ENCODE results near the gene MIOS.
"Not testable (repeated sequence)": the region's sequence is repeated elsewhere in the genome, so short reads cannot be mapped to it uniquely, and the experiment has no call there.

Gene MIOS

GRCh38 chr7:7554021-7554432 lies 12.7 kb upstream of the MIOS start:
- no peak for DNase-seq

- no peak for DNase-seq
These were observed 11.8 kb upstream of the MIOS start for GRCh38 chr7:7554649-7555575.

- no peak for DNase-seq
These were observed 9.8 kb upstream of the MIOS start for GRCh38 chr7:7556852-7557251.

- no peak for DNase-seq
These were observed 9.4 kb upstream of the MIOS start for GRCh38 chr7:7557252-7557651.

- not testable (repeated sequence) for DNase-seq
These were observed 5.1 kb upstream of the MIOS start for GRCh38 chr7:7561591-7561990.

- DNase-seq = no peak
These were observed 3.9 kb upstream of the MIOS start for GRCh38 chr7:7562736-7563135.

- no peak for DNase-seq
These were observed 3.4 kb upstream of the MIOS start for GRCh38 chr7:7563269-7563668.

GRCh38 chr7:7563813-7564212 lies 2.9 kb upstream of the MIOS start:
- DNase-seq = no peak

- DNase-seq = no peak
These were observed 2.3 kb upstream of the MIOS start for GRCh38 chr7:7564323-7564780.

GRCh38 chr7:7565018-7565680 lies 1.5 kb upstream of the MIOS start:
- DNase-seq = no peak

GRCh38 chr7:7565746-7566650 lies 686 bp upstream of the MIOS start:
- DNase-seq = peak; percentile 24

- peak; percentile 6 for DNase-seq
These were observed 1.3 kb downstream of the MIOS start for GRCh38 chr7:7567898-7568531.

GRCh38 chr7:7568553-7568952 lies 1.9 kb downstream of the MIOS start:
- DNase-seq = no peak

GRCh38 chr7:7569081-7569527 lies 2.4 kb downstream of the MIOS start:
- DNase-seq = no peak

- no peak for DNase-seq
These were observed 2.9 kb downstream of the MIOS start for GRCh38 chr7:7569615-7570014.

GRCh38 chr7:7570584-7570983 lies 3.9 kb downstream of the MIOS start:
- DNase-seq = no peak

GRCh38 chr7:7573701-7574100 lies 7.0 kb downstream of the MIOS start:
- no peak for DNase-seq

- no peak for DNase-seq
These were observed 9.7 kb downstream of the MIOS start for GRCh38 chr7:7576344-7576743.

- no peak for DNase-seq
These were observed 11.2 kb downstream of the MIOS start for GRCh38 chr7:7577888-7578287.

GRCh38 chr7:7579638-7580037 lies 13.0 kb downstream of the MIOS start:
- DNase-seq = no peak

- DNase-seq = no peak
These were observed 15.0 kb downstream of the MIOS start for GRCh38 chr7:7581531-7582179.

Measured in right kidney (tissue), 1 donor.